GM19023 (cell line): ENCODE data around the gene IFI6.
"Not testable (repeated sequence)": the region's sequence is repeated elsewhere in the genome, so short reads cannot be mapped to it uniquely, and the experiment has no call there.

Source experiments
- ATAC-seq: cut with Tn5 transposase; IDR thresholded peaks from one replicate; pipeline ENCODE4 v1.9.1; 2021; ENCODE audit warnings: mild to moderate bottlenecking, moderate library complexity; ENCODE audit not compliant: unreplicated experiment

Gene IFI6, protein sequence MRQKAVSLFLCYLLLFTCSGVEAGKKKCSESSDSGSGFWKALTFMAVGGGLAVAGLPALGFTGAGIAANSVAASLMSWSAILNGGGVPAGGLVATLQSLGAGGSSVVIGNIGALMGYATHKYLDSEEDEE

DNA sequence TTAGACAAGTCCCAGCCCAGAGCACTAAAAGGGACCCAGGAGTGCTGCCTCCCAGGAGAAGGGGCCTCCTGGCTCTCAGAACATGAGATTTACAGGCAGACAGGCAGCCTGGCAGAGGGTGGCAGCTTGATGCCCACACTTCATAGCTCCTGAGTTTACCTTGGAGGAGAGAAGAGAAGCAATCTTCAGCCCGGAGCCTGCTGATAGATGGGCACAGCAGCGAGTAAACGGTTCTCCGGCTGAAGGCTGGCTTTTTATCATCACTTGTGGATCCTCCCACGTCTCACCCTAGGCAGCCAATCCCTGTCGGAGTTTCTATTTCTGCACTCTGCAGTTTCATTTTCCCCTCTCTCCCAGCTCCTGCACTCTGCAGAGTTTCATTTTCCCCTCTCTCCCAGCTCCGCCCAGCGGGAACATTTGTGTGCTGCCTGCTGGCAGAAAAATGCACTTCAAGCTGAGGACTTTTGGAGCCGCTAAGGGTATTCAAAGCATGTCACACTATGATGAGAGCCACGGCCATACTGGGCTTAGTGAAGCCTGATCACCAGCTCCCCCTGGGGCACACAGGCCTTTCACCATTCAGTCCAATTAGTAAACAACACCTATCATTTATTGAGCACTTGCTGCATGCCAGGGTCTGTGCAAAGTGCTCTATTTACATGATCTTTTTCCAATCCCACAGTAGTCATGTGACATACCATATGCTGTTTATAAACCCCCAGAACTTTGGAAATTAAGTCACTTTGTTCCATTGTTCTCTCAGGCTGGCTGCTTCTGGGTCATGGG is at the start of gene IFI6:
IFI6 (minus strand) TSS at position 229 of the 786 bp plus-strand sequence. CDS start 2,878 bp downstream, outside the sequence.
- peak; percentile 78 for ATAC-seq

DNA sequence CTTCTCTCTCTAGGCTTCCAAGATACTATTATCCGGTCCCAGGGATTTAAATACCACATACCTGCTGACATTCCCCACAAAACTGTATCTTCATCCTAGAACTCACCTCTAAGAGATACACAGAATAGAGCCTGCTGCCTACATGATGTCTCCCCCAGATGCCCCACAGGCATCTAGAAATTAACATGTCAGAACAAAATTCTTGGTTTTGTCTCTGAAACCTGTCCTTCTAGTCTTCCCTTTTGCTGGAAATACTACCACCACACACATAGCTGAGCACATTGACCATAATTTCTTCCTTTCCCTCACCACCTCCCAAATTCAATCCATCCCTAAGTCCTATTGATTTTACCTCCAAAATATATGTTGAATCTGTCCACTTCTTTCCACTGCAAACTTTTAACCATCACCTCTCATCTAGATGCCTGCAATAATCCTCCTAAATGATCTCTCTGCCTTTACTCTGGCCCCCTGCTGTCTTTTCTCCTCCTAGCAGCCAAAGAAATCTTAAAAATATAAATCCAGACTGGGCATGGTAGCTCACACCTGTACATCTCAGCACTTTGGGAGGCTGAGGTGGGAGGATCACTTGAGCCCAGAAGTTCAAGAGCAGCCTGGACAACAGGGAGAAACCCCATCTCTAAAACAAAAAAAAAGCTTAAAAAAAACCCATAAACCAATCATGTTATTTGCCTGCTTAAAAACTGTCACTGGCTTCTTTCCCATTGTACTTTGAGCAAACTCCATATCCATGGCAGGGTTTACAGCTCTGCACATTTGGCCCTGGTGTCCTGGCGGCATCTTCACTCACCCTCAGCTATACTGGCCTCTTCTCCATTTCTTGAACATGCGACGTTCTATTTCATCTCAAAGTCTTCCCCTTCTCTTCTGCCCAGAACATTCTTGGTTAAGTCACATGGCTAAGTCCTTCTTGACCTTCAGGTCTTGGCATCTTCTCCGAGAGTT is 47.6 kb upstream of the IFI6 start:
- no peak for ATAC-seq

DNA sequence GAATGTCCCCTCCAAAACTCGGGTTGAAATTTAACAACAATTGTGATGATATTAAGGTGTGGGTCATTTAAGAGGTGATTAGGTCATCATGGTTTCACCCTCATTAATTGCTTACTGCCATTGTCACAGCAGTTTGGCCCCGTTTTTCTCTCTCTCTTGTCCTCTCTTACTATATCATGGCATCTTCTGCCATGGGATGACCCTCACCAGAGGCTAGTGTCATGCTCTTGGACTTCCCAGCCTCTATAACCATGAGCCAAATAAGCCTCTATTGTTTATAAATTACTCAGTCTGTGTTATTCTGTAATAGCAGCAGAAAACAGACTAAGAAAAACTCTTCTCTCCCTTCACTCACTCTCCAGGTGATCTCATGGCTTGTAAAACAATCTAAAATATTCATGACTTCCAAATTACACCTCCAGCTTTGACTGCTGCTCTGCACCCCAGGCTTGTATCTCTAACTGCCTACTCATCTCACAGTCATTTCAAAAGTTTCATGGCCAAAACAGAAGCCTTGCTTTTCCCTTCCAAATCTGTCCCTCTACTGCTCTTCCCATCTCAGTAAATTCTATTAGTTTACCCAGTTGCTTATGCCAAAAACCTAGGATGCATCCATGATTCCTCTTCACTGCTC is 44.4 kb upstream of the IFI6 start:
- ATAC-seq = no peak

DNA sequence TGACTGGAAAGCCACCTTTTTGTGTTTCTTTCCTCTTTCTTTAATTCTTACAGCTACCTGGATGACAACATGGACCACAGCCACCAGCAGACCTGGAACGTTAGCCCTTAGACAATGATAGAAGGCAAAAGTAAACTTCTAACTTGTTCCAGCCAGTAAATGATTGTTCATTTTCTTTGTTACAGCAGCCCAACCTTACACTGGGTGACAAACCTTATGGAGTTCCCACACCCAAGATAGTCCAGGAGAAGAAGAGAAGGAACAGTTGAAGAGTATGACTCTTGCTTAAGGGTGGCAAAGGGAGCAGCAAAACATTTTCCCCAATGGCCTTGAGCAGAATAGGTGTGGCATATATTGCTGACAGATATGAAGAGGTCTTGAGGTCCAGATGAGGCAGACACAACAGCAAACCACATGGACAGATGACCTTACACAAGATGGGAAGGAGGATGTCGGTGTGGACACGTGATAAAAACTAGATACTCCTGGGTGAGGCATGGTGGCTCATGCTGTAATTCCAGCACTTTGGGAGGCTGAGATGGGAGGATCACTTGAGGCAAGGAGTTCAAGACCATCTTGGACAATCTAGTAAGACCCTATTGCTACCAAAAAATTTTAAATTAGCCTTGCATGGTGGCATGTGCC is 42.0 kb upstream of the IFI6 start:
- ATAC-seq = no peak

DNA sequence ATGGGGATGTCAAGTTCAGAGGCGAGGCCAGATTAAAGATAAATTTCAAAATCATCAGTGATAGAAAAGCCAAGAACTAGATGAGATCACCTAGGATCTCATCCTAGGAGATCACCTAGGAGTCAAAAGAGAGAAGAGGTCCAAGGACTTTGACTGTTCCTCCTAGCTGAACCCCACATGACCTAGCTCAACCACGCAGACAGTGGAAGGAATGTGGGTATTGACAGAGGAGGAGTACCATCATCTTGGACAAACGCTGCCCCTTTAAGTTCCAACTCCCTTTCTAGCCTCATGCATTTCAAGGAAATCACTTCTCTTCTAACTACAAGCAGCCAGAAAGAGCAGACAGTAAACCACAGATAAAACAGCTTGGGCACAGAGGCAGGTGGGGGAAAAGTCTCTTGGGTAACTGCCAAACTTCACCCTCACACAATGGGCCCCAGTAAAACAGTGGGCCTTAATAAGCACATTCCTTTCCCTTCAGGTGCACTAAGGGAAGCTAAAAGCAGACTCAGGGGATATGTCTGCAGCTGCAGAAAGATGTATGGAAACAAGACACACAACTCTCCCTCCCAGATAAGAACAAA is 41.2 kb upstream of the IFI6 start:
- no peak for ATAC-seq

DNA sequence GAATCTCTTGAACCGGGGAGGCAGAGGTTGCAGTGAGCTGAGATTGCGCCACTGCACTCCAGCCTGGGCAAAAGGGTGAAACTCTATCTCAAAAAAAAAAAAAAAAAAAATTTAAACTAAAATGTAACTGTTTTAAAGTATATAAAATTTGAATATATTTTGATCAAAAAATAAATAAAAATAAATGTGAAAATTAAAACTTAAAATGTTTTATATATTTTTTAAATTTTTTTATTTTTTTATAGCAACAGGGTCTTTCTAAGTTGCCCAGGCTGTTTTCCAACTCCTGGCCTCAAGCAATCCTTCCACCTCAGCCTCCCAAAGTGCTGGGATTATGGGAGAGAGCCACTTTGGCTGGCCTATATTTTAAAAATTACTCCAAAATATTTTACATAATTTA is 38.6 kb upstream of the IFI6 start:
- ATAC-seq = no peak

DNA sequence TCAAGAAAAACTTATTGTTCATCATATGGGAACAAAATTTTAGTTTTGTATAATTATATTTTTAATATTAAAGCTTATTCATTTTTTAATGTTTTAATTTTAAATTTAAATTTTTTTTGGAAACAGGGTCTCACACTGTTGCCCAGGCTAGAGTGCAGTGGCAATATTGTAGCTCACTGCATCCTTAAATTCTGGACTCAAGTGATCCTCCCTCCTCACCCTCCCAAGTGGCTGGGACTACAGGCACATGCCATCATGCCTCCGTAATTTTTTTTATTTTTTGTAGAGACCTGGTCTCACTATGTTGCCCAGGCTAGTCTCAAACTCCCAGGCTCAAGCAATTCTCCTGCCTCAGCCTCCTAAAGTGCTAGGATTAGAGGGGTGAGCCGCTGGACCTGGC is 33.6 kb upstream of the IFI6 start:
- ATAC-seq = no peak

DNA sequence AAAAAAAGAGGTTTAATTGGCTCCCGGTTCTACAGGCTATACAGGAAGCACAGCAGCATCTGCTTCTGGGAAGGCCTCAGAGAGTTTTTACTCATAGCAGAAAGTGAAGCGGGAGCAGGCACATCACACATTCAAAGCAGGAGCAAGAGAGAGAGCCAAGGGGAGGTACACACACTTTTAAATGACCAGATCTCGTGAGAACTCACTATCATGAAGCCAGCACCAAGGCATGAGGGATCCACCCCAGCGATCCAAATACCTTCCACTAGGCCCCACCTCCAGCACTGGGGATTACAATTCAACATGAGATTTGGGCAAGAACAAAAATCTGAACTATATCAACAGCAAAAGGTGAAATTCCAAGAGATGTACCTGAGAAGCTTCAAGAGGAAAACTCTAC is 33.0 kb upstream of the IFI6 start:
- no peak for ATAC-seq

DNA sequence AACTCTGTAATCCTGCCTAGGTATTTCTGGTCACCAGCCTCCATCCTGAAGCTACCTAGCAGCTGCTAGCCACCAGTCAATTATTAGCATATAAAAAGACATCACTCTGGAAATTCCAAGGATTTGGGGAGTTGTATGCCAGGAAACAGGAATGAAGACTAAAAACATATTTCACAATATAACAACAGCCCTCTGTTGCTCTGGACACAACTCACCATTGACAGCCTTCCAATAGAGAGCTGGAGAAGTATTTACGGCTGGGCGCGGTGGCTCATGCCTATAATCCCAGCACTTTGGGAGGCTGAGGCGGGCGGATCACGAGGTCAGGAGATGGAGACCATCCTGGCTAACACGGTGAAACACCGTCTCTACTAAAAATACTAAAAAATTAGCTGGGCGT is 24.8 kb upstream of the IFI6 start:
- not testable (repeated sequence) for ATAC-seq

DNA sequence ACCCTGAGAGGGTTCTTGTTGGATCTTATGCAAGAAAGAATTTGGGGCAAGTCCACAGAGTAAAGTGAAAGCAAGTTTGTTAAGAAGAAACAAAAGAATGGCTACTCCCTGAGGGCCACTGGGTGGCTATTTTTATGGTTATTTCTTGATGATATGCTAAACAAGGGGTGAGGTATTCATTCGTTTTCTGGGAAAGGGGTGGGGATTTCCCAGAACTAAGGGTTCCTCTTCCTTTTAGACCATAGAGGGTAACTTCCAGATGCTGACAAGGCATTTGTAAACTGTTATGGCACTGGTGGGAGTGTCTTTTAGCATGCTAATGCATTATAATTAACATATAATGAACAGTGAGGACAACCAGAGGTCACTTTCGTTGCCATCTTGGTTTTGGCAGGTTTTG is 18.2 kb upstream of the IFI6 start:
- ATAC-seq = no peak

DNA sequence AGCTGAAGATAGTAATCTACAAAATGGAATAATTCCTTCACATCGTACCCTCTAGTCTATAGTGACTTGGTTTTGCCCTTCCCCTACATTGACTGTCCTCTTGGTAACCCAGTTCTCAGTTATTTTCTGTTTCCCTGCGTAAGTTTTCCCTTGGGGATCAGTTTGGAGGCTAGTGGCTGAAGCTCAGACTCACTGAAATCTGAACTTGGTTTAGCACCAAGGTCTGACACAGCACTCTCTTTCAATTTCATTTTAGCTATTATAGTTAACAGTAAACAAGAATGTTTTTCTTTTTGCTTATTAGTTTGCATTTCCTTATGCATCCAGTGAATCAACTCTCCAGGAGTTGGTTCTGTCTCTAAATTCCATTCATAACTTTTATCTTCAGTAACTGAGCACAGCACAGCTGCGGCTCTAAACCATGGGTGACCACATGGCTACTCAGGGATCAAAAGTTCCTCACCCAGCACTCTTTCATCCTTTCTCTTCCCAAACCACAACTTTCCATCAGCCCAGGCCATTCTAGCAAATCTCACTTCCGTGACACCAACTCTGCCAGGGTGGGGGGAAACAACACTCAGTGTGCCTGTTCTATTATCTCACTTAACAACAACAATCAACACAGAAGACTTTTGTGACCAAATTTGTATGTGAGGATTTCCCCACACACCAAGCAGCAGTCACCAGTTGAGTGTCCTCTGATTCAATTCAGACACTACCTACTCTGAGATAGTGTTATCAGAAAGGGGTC is 17.6 kb upstream of the IFI6 start:
- ATAC-seq = no peak

DNA sequence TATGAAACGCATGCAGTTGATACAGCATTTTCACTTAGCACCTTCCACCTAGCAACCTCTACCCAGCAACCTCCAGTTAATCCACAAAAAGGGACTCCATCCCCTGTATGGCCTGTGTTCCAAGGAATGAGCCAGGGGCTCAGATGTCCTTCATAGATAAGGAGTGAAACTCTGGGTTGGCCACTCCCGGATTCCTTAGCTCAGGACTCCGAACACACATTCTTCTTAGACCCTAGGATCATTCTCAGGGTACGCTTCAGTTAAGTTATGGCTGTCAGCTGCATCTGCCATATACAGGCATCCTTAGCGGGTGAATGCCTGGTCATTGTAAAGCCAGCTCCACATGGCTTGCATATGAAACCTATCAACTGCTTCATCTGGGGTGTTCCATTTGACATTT is 15.9 kb upstream of the IFI6 start:
- no peak for ATAC-seq

DNA sequence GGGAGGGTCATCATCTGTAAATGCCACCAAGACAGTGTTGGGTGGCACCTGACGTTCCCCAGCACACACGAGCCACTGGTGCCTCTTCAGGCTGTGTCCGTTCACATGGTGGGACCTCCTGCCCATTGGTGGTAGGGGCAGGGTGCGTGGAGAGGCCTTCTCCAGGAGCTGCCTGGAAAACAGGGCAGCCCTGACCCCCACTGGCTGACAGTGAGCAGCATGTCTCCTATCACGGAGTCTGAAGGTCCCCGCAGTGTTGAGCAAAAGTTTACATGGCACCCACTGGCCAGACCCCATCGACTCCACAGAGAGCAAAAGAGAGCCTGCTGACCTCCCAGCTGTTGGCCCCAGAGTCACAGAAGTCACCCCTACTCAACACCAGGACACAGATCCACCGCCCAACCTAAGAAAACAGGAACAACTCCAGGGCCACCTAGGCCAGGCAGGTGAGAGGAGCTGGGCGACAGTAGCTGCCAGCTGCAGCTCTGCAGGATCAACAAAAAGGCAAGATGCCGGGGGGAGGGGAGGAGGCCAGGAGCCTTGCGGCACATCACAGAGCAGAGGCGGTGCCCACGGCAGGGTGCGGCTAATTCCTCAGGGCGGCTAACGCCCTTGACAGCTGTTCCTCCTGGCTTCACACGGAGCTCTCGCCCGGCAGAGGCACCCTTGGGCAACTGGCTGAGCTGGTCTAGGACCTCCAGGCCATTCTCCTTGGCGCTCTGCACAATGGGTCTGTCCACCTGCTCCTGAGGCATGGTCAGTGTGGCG is 14.4 kb upstream of the IFI6 start:
- ATAC-seq = no peak

DNA sequence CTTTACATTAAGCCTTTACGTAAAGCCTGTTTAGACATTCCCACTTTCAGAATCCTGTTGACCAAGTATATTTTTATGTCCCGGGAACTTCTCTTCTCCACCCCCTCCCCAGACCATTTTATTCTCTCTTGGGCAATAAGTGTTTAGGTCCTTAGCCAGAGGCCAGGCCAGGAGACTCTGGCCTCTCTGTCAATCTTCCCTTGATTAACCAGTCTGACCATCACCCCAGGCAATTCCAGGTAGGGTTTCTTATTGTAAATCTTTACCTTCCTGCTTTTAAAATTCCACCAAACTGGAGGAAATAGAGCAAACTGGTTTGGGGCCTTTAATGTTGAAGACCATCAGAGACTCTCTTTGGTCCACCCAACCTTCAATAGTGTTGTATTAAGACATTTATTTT is 12.2 kb upstream of the IFI6 start:
- no peak for ATAC-seq

DNA sequence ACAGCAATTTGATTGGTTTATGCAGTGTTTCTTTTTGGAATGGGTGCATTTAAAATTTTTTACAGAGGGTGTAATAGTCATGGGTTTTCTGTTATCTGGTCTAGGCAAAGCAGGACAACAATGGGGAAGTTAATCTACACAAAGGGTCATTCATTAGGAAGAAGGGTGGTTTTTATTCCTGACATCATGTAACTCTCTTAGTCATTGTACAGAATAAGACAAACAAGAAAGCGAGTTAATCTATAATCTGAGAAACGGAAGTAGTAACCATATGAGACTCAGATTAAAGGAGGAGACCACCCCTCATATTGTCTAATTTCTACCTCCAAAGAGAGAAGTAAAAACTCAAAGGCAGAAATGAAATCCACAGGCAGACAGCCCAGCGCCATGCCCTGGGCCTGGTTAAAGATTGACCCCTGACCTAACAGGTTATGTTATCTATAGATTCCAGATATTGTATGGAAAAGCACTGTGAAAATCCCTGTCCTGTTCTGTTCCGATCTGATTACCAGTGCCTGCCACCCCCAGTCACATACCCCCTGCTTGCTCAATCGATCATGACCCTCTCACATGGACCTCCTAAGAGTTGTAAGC is 10.5 kb upstream of the IFI6 start:
- no peak for ATAC-seq

DNA sequence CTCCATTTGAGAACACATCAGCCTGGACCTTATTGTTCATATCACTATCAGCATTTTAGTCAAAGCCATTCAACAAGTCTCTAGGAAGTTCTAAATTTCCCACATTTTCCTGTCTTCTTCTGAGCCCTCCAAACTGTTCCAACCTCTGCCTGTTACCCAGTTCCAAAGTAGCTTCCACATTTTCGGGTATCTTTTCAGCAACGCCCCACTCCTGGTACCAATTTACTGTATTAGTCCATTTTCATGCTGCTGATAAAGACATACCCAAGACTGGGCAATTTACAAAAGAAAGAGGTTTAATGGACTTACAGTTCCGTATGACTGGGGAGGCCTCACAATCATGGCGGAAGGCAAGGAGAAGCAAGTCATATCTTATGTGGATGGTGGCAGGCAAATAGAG is 9.6 kb upstream of the IFI6 start:
- not testable (repeated sequence) for ATAC-seq

DNA sequence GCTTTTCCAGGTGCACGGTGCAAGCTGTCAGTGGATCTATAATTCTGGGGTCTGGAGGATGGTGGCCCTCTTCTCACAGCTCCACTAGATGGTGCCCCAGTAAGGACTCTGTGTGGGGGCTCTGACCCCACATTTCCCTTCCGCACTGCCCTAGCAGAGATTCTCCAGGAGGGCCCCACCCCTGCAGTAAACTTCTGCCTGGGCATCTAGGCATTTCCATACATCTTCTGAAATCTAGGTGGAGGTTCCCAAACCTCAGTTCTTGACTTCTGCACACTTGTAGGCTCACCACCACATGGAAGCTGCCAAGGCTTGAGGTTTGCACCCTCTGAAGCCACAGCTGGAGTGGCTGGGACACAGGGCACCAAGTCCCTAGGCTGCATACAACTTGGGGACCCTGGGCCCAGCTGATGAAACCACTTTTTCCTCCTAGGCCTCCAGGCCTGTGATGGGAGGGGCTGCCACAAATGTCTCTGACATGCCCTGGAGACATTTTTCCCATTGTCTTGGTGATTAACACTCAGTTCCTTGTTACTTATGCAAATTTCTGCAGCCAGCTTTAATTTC is 8.3 kb upstream of the IFI6 start:
- not testable (repeated sequence) for ATAC-seq

DNA sequence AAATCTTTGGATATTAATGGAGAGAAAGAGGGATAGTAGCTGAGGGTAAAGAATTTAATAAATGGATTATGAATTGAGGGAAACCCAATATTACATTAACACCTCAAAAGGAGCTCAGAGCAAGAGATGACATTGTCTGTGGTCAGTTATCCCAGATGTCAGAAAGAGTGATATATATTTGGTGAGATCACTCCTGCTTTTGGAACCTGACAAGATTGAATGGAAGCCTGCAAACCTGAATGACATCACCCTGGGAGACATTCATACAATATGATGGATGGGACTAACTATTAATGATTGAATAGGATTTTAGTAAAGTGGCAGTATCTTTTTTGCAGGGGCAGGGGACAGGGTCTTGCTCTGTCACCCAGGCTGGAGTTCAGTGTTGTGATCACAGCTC is 6.8 kb upstream of the IFI6 start:
- ATAC-seq = no peak
